ENCODE data around the gene CFHR2. TPM values are rescaled to one million over a fixed set of nuclear protein-coding genes. Genes with fewer than 3 reads are reported as not detected.
"Not testable (repeated sequence)": the region's sequence is repeated elsewhere in the genome, so short reads cannot be mapped to it uniquely, and the experiment has no call there.

Gene CFHR2
- total RNA-seq, 1 donor: not detected

DNA sequence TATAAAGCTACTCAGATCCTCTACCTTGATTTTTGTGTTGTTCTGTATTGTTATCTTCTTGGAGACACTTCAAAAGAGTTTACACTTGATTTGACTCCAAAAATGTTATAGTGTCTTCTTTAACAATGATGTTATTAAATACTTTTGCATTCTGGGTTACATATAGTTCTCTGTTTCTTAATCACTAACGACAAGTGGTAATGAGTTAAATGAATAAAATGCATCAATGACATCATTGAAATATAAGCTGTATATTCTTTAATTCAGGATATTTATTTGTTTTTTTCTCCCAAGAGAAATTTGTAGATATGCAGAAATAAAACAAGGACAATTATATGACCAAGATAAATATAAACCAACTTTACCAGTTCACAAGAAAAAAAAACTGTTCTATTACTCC is 26.6 kb downstream of the CFHR2 start:
- H3K9me3 ChIP-seq (ENCODE audit: low read depth, low read length): no peaks in the 10 kb centered on the region
- H4K20me1 ChIP-seq (ENCODE audit: insufficient read depth, low read length): no peaks in the 10 kb centered on the region
- DNase-seq (ENCODE audit: insufficient read length, low spot score, missing footprints): no peak
- no peaks in the 10 kb centered on the region for H3K36me3 ChIP-seq (ENCODE audit: insufficient read depth, low read length)
- no peak overlapping the region for H3K27ac ChIP-seq (ENCODE audit: low read depth, low read length)
- no peak overlapping the region for H3K4me2 ChIP-seq (ENCODE audit: insufficient read depth, low read length)
- no peaks in the 10 kb centered on the region for H3K79me2 ChIP-seq (ENCODE audit: insufficient read depth, low read length)
- H3K27me3 ChIP-seq (ENCODE audit: insufficient read depth, low read length): no peaks in the 10 kb centered on the region
- H3K4me3 ChIP-seq (ENCODE audit: insufficient read depth, low read length): no peak overlapping the region
- TF ChIP-seq, protein P1, sequence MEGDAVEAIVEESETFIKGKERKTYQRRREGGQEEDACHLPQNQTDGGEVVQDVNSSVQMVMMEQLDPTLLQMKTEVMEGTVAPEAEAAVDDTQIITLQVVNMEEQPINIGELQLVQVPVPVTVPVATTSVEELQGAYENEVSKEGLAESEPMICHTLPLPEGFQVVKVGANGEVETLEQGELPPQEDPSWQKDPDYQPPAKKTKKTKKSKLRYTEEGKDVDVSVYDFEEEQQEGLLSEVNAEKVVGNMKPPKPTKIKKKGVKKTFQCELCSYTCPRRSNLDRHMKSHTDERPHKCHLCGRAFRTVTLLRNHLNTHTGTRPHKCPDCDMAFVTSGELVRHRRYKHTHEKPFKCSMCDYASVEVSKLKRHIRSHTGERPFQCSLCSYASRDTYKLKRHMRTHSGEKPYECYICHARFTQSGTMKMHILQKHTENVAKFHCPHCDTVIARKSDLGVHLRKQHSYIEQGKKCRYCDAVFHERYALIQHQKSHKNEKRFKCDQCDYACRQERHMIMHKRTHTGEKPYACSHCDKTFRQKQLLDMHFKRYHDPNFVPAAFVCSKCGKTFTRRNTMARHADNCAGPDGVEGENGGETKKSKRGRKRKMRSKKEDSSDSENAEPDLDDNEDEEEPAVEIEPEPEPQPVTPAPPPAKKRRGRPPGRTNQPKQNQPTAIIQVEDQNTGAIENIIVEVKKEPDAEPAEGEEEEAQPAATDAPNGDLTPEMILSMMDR (IDR thresholded peaks at IDR 0.05; ENCODE audit: extremely low read depth, low read depth, low read length): no peak
- H3K4me1 ChIP-seq (ENCODE audit: insufficient read depth, low read length): no peaks in the 10 kb centered on the region
- no peak overlapping the region for H2AFZ ChIP-seq (ENCODE audit: low read length)

GRCh38 chr1:196976278-196976677 is 32.7 kb downstream of the CFHR2 start:
- H3K9me3 ChIP-seq (ENCODE audit: low read depth, low read length): no peaks in the 10 kb centered on the region
- H4K20me1 ChIP-seq (ENCODE audit: insufficient read depth, low read length): no peaks in the 10 kb centered on the region
- no peak overlapping the region for H3K27ac ChIP-seq (ENCODE audit: low read depth, low read length)
- H3K4me1 ChIP-seq (ENCODE audit: insufficient read depth, low read length): no peaks in the 10 kb centered on the region
- no peak for DNase-seq (ENCODE audit: insufficient read length, low spot score, missing footprints)
- no peak overlapping the region for H3K4me3 ChIP-seq (ENCODE audit: insufficient read depth, low read length)
- H3K36me3 ChIP-seq (ENCODE audit: insufficient read depth, low read length): no peaks in the 10 kb centered on the region
- H3K4me2 ChIP-seq (ENCODE audit: insufficient read depth, low read length): no peak overlapping the region
- H3K79me2 ChIP-seq (ENCODE audit: insufficient read depth, low read length): no peaks in the 10 kb centered on the region
- H2AFZ ChIP-seq (ENCODE audit: low read length): no peak overlapping the region
- no peaks in the 10 kb centered on the region for H3K27me3 ChIP-seq (ENCODE audit: insufficient read depth, low read length)
- TF ChIP-seq, protein P1 (IDR thresholded peaks at IDR 0.05; ENCODE audit: extremely low read depth, low read depth, low read length): no peak

DNA sequence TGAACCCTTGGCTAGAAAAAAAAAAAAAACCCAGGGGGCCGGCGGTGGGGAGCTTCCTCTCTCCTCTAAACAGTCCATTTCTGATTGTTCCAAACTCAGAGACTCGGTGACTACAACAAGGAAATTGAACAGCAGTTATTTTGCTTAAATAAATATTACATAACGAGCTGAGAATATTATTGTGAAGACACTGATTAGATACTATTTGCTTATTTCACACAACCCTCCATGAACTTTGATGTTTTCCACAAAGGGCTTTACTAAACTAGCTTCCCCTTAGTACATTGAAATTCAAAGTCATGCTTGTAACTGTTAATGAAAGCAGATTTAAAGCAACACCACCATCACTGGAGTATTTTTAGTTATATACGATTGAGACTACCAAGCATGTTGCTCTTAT is 33.7 kb downstream of the CFHR2 start, which contains the start of gene CFHR5:
Gene CFHR5, plus strand, starts transcription at position 279 of the 400 bp plus-strand sequence. Its CDS starts 109 bp downstream, at position 388.
- no peaks in the 10 kb centered on the region for H3K9me3 ChIP-seq (ENCODE audit: low read depth, low read length)
- no peak within 1 kb of the TSS for H3K4me2 ChIP-seq (ENCODE audit: insufficient read depth, low read length)
- no peak within 1 kb of the TSS for H2AFZ ChIP-seq (ENCODE audit: low read length)
- H3K4me3 ChIP-seq (ENCODE audit: insufficient read depth, low read length): no peak within 1 kb of the TSS
- H3K4me1 ChIP-seq (ENCODE audit: insufficient read depth, low read length): no peaks in the 10 kb centered on the region
- H3K36me3 ChIP-seq (ENCODE audit: insufficient read depth, low read length): no peaks in the 10 kb centered on the region
- H4K20me1 ChIP-seq (ENCODE audit: insufficient read depth, low read length): no peaks in the 10 kb centered on the region
- H3K79me2 ChIP-seq (ENCODE audit: insufficient read depth, low read length): no peaks in the 10 kb centered on the region
- no peak within 1 kb of the TSS for H3K27ac ChIP-seq (ENCODE audit: low read depth, low read length)
- DNase-seq (ENCODE audit: insufficient read length, low spot score, missing footprints): no peak
- H3K27me3 ChIP-seq (ENCODE audit: insufficient read depth, low read length): no peaks in the 10 kb centered on the region
- TF ChIP-seq, protein P1 (IDR thresholded peaks at IDR 0.05; ENCODE audit: extremely low read depth, low read depth, low read length): no peak

- Histone ChIP-seq H4K20me1 (ENCODE audit: insufficient read depth, low read length) (no peaks in the 10 kb centered on the region), H3K36me3 (ENCODE audit: insufficient read depth, low read length) (no peaks in the 10 kb centered on the region), H3K4me2 (ENCODE audit: insufficient read depth, low read length) (no peak overlapping the region), H2AFZ (ENCODE audit: low read length) (no peak overlapping the region), H3K27me3 (ENCODE audit: insufficient read depth, low read length) (no peaks in the 10 kb centered on the region), H3K79me2 (ENCODE audit: insufficient read depth, low read length) (no peaks in the 10 kb centered on the region), H3K9me3 (ENCODE audit: low read depth, low read length) (no peaks in the 10 kb centered on the region), H3K4me1 (ENCODE audit: insufficient read depth, low read length) (no peaks in the 10 kb centered on the region), H3K4me3 (ENCODE audit: insufficient read depth, low read length) (no peak overlapping the region), H3K27ac (ENCODE audit: low read depth, low read length) (no peak overlapping the region)
- DNase-seq (ENCODE audit: insufficient read length, low spot score, missing footprints): no peak
- TF ChIP-seq, protein P1 (IDR thresholded peaks at IDR 0.05; ENCODE audit: extremely low read depth, low read depth, low read length): no peak
Measured at GRCh38 chr1:196980859-196981258, 37.3 kb downstream of the CFHR2 start.

DNA sequence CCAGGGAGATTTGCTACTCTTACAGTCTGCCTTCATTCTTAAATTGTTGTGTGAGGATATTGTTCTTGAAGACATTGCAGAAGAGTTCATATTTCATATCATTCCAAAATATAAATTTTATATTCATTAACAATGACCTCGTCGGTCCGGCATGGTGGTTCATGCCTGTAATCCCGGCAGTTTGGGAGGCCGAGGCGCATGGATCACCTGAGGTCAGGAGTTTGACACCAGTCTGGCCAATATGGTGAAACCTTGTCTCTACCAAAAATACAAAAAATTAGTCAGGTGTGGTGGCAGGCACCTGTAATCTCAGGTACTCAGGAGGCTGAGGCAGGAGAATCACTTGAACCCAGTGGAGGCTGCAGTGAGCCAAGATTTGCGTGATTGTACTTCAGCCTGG is 38.7 kb downstream of the CFHR2 start:
- H2AFZ ChIP-seq (ENCODE audit: low read length); H3K79me2 ChIP-seq (ENCODE audit: insufficient read depth, low read length); H3K4me1 ChIP-seq (ENCODE audit: insufficient read depth, low read length); H4K20me1 ChIP-seq (ENCODE audit: insufficient read depth, low read length); H3K4me3 ChIP-seq (ENCODE audit: insufficient read depth, low read length); H3K9me3 ChIP-seq (ENCODE audit: low read depth, low read length); H3K27ac ChIP-seq (ENCODE audit: low read depth, low read length); DNase-seq (ENCODE audit: insufficient read length, low spot score, missing footprints); H3K4me2 ChIP-seq (ENCODE audit: insufficient read depth, low read length); H3K36me3 ChIP-seq (ENCODE audit: insufficient read depth, low read length); H3K27me3 ChIP-seq (ENCODE audit: insufficient read depth, low read length): not testable (repeated sequence)

GRCh38 chr1:196991919-196992651 is 48.5 kb downstream of the CFHR2 start:
- DNase-seq (ENCODE audit: insufficient read length, low spot score, missing footprints): not testable (repeated sequence)
- peak overlapping the region; percentile 53 for H3K4me2 ChIP-seq (ENCODE audit: insufficient read depth, low read length)

More at GRCh38 chr1:196991919-196992651, 48.5 kb downstream of the CFHR2 start:
- H3K36me3 ChIP-seq (ENCODE audit: insufficient read depth, low read length); H3K4me3 ChIP-seq (ENCODE audit: insufficient read depth, low read length); H4K20me1 ChIP-seq (ENCODE audit: insufficient read depth, low read length); H3K79me2 ChIP-seq (ENCODE audit: insufficient read depth, low read length); H3K4me1 ChIP-seq (ENCODE audit: insufficient read depth, low read length); H3K9me3 ChIP-seq (ENCODE audit: low read depth, low read length); H3K27ac ChIP-seq (ENCODE audit: low read depth, low read length); H3K27me3 ChIP-seq (ENCODE audit: insufficient read depth, low read length): not testable (repeated sequence)
- H2AFZ ChIP-seq (ENCODE audit: low read length): peak overlapping the region; percentile 71

Measured in osteoblast (primary cell).